Measurements from ENCODE around the gene MB21D2.
"Not testable (repeated sequence)": the region's sequence is repeated elsewhere in the genome, so short reads cannot be mapped to it uniquely, and the experiment has no call there.

MB21D2 gene

GRCh38 chr3:192855434-192855833, 62.2 kb downstream of the MB21D2 start:
- DNase-seq = no peak

DNA sequence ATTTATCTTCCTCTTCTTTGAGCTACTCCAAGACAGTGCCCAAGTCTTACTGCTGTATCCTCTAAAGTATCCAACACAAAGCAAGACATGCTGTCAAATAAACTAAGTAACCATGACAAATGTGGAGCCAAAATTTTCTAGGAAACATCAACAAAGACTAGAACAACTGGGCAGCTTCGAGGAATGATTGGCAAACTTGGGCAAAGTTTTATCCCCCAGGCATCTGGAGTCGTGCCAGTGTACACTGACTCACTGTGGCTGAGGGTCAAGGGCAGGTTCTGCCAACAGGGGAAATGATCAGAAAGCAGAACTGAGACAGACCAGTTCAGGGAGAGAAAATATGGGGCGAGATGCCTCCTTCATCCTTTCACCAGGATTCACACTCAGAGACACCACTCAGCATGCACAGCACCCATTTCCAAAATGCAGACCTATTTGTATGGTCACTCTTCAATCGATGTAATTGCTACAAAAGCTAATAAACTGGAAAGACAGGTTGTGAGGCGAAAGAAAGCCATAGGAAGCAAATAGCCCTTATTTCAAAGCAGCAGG, 65.8 kb downstream of the MB21D2 start:
- peak; percentile 14 for DNase-seq

- DNase-seq = peak; percentile 0
Measured at GRCh38 chr3:192850451-192850981, 67.1 kb downstream of the MB21D2 start.

- not testable (repeated sequence) for DNase-seq
Measured at GRCh38 chr3:192849821-192850220, 67.8 kb downstream of the MB21D2 start.

DNA sequence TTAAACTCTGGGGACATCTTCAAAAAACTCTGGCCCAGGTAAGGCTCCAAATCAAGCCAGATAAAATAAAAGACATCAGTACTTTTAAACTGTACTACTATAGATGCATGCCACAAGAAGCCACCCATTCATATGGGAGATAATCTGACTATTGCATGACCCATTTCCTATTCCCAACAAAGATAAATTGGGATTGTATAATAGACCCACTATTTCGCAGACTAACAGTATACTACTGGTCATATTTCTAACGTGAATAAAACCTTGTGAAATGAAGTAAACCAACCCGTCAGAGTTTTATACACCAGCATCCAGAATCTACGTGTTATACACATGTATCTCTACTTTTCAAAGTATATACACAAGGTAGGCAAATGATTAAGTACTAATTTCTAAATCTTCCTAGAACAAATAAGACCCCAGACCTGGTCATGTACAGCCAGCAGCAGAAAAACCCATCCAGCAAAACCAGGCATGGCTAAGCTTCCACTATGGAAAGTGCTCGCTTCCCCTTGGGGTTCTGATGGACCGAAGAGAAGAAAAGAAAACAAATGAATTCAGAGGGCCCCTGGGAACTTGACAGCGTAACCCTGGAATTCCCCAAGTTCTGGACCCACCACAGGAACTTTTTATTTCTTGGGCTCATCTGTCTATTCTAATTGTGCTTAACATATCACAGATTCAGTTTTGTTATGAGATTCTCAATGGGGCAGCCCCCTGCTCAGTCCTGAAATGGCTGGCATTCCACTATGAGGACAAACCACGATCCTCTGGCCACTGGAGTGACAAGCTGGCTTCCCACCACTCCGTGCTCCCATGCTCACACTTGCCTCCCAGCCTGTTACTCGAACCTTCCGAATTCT, 69.1 kb downstream of the MB21D2 start:
- DNase-seq = no peak

DNA sequence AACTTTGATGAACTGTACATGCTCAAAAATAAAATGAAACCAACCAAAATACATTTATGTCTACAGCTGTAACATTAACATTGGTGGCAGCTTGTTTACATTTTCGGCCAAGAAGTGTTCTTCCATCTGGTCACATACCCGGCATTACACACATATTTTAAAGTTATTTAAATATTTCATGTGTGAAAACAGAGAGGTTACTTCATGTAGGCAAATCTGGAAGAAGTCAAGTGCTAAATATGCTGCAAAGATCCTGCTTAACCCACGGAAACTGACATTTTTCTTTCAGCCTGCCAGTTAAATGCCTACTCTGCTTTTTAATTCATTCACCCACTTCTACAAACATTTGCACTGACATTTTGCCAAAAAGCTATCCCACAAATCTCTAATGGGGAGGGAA, 69.7 kb downstream of the MB21D2 start:
- no peak for DNase-seq

- no peak for DNase-seq
Measured at GRCh38 chr3:192845526-192845855, 72.2 kb downstream of the MB21D2 start.

GRCh38 chr3:192844836-192845525, 72.7 kb downstream of the MB21D2 start:
- DNase-seq = no peak

GRCh38 chr3:192844486-192844765, 73.2 kb downstream of the MB21D2 start:
- DNase-seq = no peak

DNA sequence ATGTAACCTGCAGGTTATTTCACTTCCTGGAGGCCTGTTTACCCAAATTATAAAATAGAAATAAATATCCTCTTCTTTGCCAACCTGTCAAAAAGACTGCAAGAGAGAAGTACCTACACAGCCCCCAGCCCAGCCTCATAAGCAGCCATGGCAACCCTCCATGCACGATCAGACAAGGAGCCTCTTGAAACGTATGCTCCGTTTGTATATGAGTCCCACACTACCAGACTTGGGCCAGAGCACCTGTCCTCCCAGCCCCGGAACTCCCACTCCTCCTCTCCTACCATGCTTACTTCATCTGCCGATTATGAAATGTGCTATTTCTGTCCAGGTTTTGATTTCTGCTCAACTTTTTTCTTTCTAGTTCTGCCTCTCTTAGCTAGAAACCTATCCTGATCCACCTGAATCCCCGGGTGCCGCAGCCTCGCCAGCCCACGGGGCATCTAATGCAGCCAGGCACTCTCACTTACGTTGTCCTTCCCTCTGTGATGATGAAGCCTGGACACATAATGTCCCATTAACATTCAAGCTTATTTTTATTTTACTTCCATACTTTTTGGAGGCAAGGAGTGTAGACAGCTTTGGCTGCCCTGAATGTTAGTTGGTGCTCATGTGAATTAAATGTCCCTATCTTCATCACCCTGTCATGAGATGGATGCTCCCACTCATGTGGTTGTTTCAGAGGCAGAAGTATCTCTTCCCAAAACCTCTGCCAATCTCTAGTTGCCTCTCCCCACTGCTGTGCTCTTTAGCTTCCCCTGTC, 73.8 kb downstream of the MB21D2 start:
- no peak for DNase-seq

DNA sequence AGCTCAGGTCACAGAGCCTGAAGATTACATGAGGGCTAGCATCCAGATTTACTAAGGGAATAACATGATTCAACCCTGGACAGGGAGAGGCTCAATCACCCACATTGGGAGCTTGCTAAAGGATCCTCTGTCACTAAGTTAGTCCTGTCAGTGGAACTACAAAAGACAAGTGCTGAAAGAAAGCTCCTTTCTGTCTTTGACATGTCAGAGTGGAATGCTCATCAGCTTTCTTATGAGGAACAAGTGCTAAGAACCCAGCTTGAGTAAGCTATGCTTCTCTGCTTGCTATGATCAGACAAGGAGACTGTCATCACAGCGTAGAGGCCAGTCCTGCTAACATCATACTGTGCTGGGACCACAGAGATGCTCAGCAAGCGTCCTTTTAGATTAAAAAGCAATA, 74.5 kb downstream of the MB21D2 start:
- no peak for DNase-seq

- no peak for DNase-seq
Measured at GRCh38 chr3:192842711-192843110, 74.9 kb downstream of the MB21D2 start.

- DNase-seq = no peak
Measured at GRCh38 chr3:192842138-192842537, 75.5 kb downstream of the MB21D2 start.

GRCh38 chr3:192841428-192841827, 76.2 kb downstream of the MB21D2 start:
- DNase-seq = no peak

DNA sequence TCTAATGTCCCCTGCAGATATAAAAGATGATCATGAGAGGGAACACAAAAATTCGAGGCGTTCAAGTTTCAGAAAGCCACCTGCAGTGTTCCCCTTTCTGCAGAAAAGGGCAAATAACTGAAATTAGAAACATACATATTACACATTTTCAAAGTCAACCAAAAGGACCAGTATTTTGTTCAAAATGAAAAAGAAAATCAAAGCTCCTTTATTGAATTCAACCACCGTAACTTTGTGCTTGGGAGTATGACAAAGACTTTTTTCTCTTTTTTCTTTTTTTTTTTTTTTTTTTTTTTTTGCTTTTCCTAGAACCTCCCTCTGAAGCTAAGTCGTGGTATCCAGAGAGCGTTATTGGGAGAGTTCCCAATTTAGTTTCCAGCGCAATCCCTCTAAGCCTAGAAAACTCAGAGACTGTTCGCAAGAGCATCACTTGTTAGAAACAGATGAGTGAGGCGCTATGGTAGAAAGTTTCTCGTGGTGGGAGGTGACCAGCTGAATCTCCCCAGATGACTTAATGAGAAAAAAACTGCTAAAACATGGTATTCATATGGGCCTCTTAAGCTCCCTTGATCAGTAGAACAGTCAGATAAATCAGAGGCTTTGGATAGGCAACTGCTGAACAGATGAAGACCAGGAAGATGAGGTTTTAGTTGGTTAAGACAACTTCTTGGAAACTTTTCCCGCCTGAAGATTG, 77.4 kb downstream of the MB21D2 start:
- no peak for DNase-seq

GRCh38 chr3:192835818-192836815, 81.5 kb downstream of the MB21D2 start:
- DNase-seq = no peak

- no peak for DNase-seq
Measured at GRCh38 chr3:192834428-192834827, 83.2 kb downstream of the MB21D2 start.

DNA sequence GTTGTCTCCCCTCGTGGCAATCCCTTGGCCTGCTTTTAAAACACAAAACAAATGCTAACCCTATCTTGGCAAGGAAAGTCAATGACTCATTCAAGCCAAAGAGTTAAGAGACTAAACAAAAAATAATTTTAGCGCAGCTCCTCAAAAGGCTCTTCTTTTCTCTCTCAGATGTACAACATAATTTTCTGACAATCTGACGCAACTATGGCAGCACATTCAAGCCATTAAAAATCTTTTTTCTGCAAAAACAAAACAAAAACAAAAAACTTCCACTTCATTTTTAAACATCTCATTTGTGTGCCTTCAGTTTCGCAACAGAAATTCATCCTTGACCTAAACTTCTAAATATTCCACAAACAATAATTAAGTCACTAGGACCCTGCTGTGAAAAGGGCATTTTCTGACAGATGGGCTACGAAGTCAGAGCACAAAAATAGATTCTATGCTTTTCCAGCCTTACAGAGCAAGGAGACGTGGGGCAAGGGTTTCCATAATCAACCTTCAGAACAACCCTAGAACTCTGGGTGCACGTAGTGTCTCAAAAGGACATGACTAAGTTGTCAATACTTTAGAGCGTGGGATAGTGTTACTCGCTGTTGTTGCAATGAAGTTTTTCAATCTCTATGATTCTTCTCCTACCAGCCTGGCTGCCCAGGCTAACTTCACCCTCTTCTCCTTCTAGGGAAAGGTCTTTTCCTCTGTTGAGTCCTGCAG, 84.3 kb downstream of the MB21D2 start:
- no peak for DNase-seq

DNA sequence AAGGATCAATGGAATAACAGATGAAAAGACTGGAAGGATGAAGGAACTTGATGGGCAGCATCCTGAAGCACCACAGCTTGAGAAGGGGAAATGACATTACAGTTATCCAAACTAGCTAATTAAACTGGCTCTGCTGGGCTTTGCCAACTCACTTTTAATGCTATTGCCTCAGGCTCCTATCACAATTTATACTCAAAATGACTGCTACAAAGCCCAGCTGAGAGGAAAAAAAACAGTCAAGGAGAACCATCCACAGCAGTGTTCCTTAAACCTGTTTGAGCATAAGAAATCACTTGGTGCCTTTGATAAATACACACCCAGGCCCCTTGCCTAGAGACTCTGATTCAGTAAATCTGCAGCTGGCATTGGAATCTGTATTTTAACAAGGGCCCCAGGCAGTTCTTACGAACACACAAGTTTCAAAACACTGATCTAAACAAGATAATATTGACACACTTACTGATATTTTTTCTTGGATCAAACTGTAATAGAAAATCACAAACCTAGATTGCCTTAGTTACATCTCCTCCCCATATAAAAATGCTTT, 85.8 kb downstream of the MB21D2 start:
- DNase-seq = no peak

- DNase-seq = no peak
Measured at GRCh38 chr3:192831111-192831644, 86.5 kb downstream of the MB21D2 start.

Data from CD4-positive, alpha-beta T cell treated with Interleukin-17A for 1 hour (primary cell).